CD4-positive, alpha-beta T cell treated with Interleukin-2 at 100 ng/mL for 4 hours (primary cell): ENCODE data around the gene CCL25.

Source experiments
- DNase-seq: peaks from one replicate; pipeline ENCODE4 v3.0.0-alpha.2; 2020; ENCODE audit warnings: low spot score

Gene CCL25

GRCh38 chr19:8110931-8111330 is 58.4 kb downstream of the CCL25 start:
- DNase-seq, result no peak

- DNase-seq, result no peak
Observed at GRCh38 chr19:8111376-8111775, 58.8 kb downstream of the CCL25 start.
